Activated CD4-positive, alpha-beta T cell treated with anti-CD3 and anti-CD28 coated beads for 4 hours (primary cell): ENCODE data around the gene PEA15.

Experiments used
- DNase-seq, 2 donors: peaks; one replicate each; pipeline ENCODE4 v3.0.0-alpha.2; 2020

PEA15 gene

GRCh38 chr1:160244209-160244608 lies 39.0 kb downstream of the PEA15 start:
- no peak for DNase-seq

DNA sequence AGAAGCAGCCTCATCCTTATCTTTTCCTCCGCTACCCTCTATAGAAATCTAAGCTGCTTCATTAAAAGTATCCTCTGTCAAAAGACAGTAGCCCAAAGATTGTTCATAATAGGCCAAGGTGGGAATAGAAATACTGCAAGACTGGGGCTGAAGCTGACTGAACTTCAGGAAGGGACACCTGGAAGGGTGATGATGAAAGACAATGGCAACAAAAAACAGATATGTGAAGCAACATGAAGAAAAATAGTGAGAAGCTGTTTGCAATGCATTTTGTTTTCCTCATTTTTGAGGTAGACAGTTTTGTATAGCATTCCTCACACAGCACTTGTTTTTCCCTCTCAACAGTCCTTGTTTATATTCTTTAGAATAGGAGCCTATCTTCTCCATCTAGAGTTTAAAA lies 40.2 kb downstream of the PEA15 start:
- DNase-seq = no peak

- DNase-seq = no peak
These were observed 41.9 kb downstream of the PEA15 start for GRCh38 chr1:160247053-160247452.

- no peak for DNase-seq
These were observed 45.8 kb downstream of the PEA15 start for GRCh38 chr1:160251011-160251410.

GRCh38 chr1:160251687-160252526 lies 46.7 kb downstream of the PEA15 start:
- DNase-seq = peak; percentile 57 to 62

- DNase-seq = no peak
These were observed 50.7 kb downstream of the PEA15 start for GRCh38 chr1:160255781-160256300.

GRCh38 chr1:160256396-160257046 lies 51.3 kb downstream of the PEA15 start:
- no peak for DNase-seq

DNA sequence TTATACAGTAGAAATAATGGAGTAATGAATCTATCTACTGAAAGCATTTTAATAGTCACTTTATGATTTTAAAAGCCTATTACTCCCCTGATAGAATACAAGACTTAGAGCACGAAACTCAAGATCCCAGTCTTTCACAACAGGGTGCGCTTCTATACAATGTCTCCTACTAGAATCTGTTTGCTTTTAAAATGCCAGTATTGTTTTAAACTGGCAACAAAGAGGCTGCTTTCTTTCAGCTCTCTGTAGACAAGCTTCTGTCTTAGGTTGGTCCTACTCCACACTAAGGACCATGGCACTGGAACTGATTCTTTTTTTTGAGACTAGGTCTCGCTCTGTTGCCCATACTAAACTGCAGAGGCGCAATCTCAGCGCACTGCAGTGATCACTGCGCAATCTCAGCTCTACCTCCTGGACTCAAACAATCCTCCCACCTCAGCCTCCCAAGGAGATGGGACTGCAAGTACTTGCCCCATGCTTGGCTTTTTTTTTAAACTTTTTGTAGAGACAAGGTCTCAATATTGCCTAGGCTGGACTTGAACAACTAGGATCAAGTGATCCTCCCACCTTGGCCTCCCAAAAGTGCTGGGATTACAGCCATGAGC lies 52.3 kb downstream of the PEA15 start:
- no peak for DNase-seq

DNA sequence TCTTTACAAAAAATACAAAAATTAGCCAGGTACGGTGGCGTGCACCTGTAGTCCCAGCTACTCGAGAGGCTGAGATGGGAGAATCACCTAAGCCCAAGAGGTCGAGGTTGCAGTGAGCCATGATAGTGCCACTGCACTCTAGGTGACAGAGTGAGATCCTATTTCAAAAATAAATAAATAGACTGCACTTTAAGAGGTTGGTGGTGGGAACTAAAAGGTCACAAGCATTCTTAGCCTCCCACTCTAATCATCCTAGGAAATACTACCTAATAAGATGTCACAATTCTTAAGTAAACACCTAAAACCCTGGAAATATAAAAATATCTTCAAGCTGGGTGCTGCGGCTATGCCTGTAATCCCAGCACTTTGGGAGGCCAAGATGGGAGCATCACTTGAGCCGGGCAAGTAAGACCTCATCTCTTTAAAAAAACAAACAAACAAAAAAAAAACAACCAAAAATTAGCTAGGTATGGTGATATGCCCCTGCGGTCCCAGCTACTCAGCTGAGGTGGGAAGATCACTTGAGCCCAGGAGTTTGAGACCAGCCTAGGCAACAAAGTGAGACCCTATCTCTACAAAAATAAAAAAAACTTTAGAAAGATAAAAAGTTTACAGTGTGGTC lies 53.1 kb downstream of the PEA15 start:
- DNase-seq = no peak

DNA sequence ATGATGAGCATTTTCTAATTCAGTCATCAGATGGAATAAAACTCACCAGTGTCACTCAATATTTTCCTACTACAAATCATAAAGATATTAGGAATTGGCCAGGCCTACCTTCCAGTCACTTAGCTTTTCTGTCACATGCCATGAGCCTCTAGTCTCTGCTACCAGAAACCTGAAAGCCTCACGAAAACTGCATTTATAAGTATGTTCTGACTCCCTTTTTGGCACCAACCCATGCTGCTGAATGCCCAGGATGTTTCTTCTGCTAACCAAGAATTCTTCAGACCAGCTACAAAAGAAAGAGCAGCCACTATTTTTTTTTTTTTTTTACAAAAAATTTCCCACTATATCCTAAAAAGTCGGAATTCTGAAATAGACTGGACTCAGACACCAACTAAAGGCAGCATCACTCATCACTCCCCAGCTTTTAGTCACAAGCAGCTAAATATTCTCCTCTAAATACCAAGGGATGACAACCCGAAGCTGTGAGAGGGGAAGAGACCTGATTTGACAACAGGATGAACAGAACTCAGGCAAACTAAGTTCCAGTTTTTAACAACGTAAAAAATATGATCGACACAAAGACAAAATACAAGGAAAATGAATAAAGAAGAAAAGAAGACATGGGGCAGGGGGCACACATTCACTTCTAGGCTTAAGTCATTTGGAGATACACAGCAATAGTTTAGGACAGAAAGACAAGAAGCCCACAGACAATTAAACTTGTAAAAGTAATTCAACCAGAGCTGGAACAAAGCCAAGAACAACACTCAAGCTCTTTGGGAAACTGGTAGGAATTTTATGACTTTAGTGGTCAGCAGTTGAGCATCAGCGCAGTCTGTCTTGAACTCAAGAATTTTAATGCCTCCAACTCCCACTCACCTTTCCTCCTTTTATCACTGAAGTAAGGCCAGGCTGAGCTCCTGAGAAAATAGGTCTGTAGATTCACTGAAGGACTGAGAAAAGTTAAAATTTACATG lies 55.5 kb downstream of the PEA15 start:
- no peak for DNase-seq

GRCh38 chr1:160261556-160261892 lies 56.3 kb downstream of the PEA15 start:
- DNase-seq = peak; percentile 67 to 72

GRCh38 chr1:160261893-160262794 lies 57.0 kb downstream of the PEA15 start, which contains the start of gene DCAF8:
Gene DCAF8 (minus strand): TSS chr1:160262549. CDS start chr1:160244008, 18,541 bp downstream.
- peak; percentile 97 to 98 for DNase-seq

DNA sequence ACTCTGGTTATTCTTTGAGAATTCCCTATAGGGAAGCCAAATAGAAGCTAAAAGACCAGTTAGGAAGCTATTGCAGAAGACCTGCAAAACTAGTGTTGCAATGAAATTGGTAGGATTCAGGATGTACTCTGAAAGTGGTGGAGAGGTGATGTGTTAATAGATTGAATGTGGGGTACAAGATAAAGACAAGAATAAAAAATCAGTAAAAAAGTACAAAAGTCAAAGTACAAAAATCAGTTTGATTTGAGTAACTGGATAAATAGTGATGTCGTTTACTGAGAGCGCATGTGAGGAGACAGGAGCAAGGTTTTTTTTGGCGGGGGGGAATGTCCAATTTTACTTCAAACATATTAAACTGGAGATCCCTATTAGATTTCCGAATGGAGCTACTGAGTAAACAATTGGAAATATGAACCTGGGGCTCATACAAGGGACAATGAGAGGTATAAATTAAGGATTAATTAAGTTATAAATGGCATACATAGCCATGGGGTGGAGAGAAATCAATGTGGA lies 59.7 kb downstream of the PEA15 start:
- no peak for DNase-seq
